H9 (cell line): ENCODE results near the gene FIGNL2. TPM values are rescaled to one million over a fixed set of nuclear protein-coding genes. Genes with fewer than 3 reads are reported as not detected.
"Not testable (repeated sequence)": the region's sequence is repeated elsewhere in the genome, so short reads cannot be mapped to it uniquely, and the experiment has no call there.

ENCODE experiments used
- DNase-seq: peaks from one replicate; pipeline ENCODE4 v3.0.0-alpha.2; 2017
- H2AFZ ChIP-seq: one replicate; pipeline ENCODE4 v1.6.1; 2013; ENCODE audit warnings: mild to moderate bottlenecking, low read length, control low read depth, moderate library complexity
- H2AK5ac ChIP-seq: 2 replicates; pipeline ENCODE4 v1.6.1; 2013; ENCODE audit warnings: low read length, control low read depth, mixed read lengths; ENCODE audit not compliant: insufficient read length
- H2BK120ac ChIP-seq: one replicate; pipeline ENCODE4 v1.6.1; 2013; ENCODE audit warnings: low read depth, mild to moderate bottlenecking, low read length, control low read depth, inconsistent platforms; ENCODE audit not compliant: poor library complexity, severe bottlenecking
- H2BK12ac ChIP-seq: 2 replicates; pipeline ENCODE4 v1.6.1; 2013; ENCODE audit warnings: low read length, control low read depth, mixed read lengths, low read depth; ENCODE audit not compliant: insufficient read length
- H2BK15ac ChIP-seq: 2 replicates; pipeline ENCODE4 v1.6.1; 2013; ENCODE audit warnings: low read depth, low read length, control low read depth
- H2BK20ac ChIP-seq: one replicate; pipeline ENCODE4 v1.6.1; 2013; ENCODE audit warnings: low read depth, mild to moderate bottlenecking, low read length, control low read depth, inconsistent platforms; ENCODE audit not compliant: poor library complexity, severe bottlenecking
- H2BK5ac ChIP-seq: 2 replicates; pipeline ENCODE4 v1.6.1; 2013; ENCODE audit warnings: low read length, control low read depth, mixed read lengths; ENCODE audit not compliant: insufficient read length
- H3K14ac ChIP-seq: 2 replicates; pipeline ENCODE4 v1.6.1; 2013; ENCODE audit warnings: low read length, control low read depth; ENCODE audit not compliant: insufficient read depth
- H3K18ac ChIP-seq: 2 replicates; pipeline ENCODE4 v1.6.1; 2013; ENCODE audit warnings: low read depth, mild to moderate bottlenecking, mixed read lengths, low read length, control low read depth; ENCODE audit not compliant: insufficient read length
- H3K23ac ChIP-seq: 2 replicates; pipeline ENCODE4 v1.6.1; 2013; ENCODE audit warnings: low read length, control low read depth, mixed read lengths, low read depth; ENCODE audit not compliant: insufficient read length
- H3K23me2 ChIP-seq: 2 replicates; pipeline ENCODE4 v1.6.1; 2013; ENCODE audit warnings: low read depth, mild to moderate bottlenecking, mixed read lengths, low read length, control low read depth; ENCODE audit not compliant: insufficient read length, poor library complexity, severe bottlenecking
- H3K27ac ChIP-seq: 2 replicates; pipeline ENCODE4 v1.5.1; 2013; ENCODE audit warnings: low read length, control low read depth, mixed read lengths, low read depth; ENCODE audit not compliant: insufficient read length
- H3K27me3 ChIP-seq: 2 replicates; pipeline ENCODE4 v1.6.1; 2013; ENCODE audit warnings: low read length, control low read depth, inconsistent platforms; ENCODE audit not compliant: insufficient read depth
- H3K4ac ChIP-seq: 2 replicates; pipeline ENCODE4 v1.6.1; 2013; ENCODE audit warnings: low read depth, mild to moderate bottlenecking, control low read depth, inconsistent platforms, low read length, moderate library complexity
- H3K4me1 ChIP-seq: 2 replicates; pipeline ENCODE4 v1.6.1; 2013; ENCODE audit warnings: low read length, control low read depth, inconsistent platforms; ENCODE audit not compliant: insufficient read depth
- H3K4me2 ChIP-seq: 2 replicates; pipeline ENCODE4 v1.6.1; 2013; ENCODE audit warnings: low read length, control low read depth, mixed read lengths; ENCODE audit not compliant: insufficient read length, insufficient read depth
- H3K56ac ChIP-seq: 2 replicates; pipeline ENCODE4 v1.6.1; 2013; ENCODE audit warnings: low read depth, mild to moderate bottlenecking, mixed read lengths, low read length, control low read depth; ENCODE audit not compliant: insufficient read length
- H3K79me1 ChIP-seq: 2 replicates; pipeline ENCODE4 v1.6.1; 2013; ENCODE audit warnings: low read depth, mild to moderate bottlenecking, moderate library complexity, low read length, control low read depth, inconsistent platforms; ENCODE audit not compliant: insufficient read depth, poor library complexity, severe bottlenecking
- H3K79me2 ChIP-seq: 2 replicates; pipeline ENCODE4 v1.6.1; 2013; ENCODE audit warnings: low read length, control low read depth, inconsistent platforms; ENCODE audit not compliant: insufficient read depth
- H3K9ac ChIP-seq: 2 replicates; pipeline ENCODE4 v1.6.1; 2013; ENCODE audit warnings: low read length, control low read depth, mixed read lengths; ENCODE audit not compliant: insufficient read length; ENCODE audit errors: extremely low read depth
- H3K9me3 ChIP-seq: one replicate; pipeline ENCODE4 v1.6.1; 2013; ENCODE audit warnings: low read depth, low read length, inconsistent platforms; ENCODE audit not compliant: control insufficient read depth
- H3T11ph ChIP-seq: one replicate; pipeline ENCODE4 v1.6.1; 2013; ENCODE audit warnings: mild to moderate bottlenecking, low read length, control low read depth, inconsistent platforms
- H4K20me1 ChIP-seq: one replicate; pipeline ENCODE4 v1.6.1; 2013; ENCODE audit not compliant: control insufficient read depth, insufficient read length, insufficient read depth
- H4K5ac ChIP-seq: 2 replicates; pipeline ENCODE4 v1.6.1; 2013; ENCODE audit warnings: low read depth, mild to moderate bottlenecking, mixed read lengths, low read length, control low read depth; ENCODE audit not compliant: insufficient read length
- H4K8ac ChIP-seq: replicated peaks from 2 replicates; pipeline ENCODE4 v1.6.1; 2013; ENCODE audit warnings: low read length, control low read depth, mixed read lengths, low read depth; ENCODE audit not compliant: insufficient read length
- H4K91ac ChIP-seq: 2 replicates; pipeline ENCODE4 v1.6.1; 2013; ENCODE audit warnings: low read depth, mild to moderate bottlenecking, moderate library complexity, mixed read lengths, low read length, control low read depth; ENCODE audit not compliant: insufficient read length
- H3K27ac Mint-ChIP-seq, 3 experiments: 2 replicates in 2 of 3; 3 replicates in 1 of 3; pipeline ENCODE4 v1.8.0; 2020 to 2021; ENCODE audit warnings: mixed read lengths in 3 of 3, mild to moderate bottlenecking in 1 of 3, moderate library complexity in 1 of 3
- H3K27me3 Mint-ChIP-seq: 2 replicates; pipeline ENCODE4 v1.8.0; 2021; ENCODE audit warnings: low read depth, mild to moderate bottlenecking, moderate library complexity, mixed read lengths
- H3K36me3 Mint-ChIP-seq, 3 experiments: 2 replicates in 2 of 3; 3 replicates in 1 of 3; pipeline ENCODE4 v1.8.0; 2020 to 2021; ENCODE audit warnings: low read depth in 3 of 3, mixed read lengths in 3 of 3; ENCODE audit not compliant: insufficient read depth in 1 of 3
- H3K4me1 Mint-ChIP-seq, 2 experiments: 2 replicates each; pipeline ENCODE4 v1.8.0; 2020; ENCODE audit warnings: mixed read lengths in 2 of 2
- H3K4me3 Mint-ChIP-seq, 2 experiments: 2 replicates in 1 of 2; 3 replicates in 1 of 2; pipeline ENCODE4 v1.8.0; 2020 to 2021; ENCODE audit warnings: mild to moderate bottlenecking in 2 of 2, mixed read lengths in 2 of 2, moderate library complexity in 1 of 2
- H3K9me3 Mint-ChIP-seq, 2 experiments: 2 replicates in 1 of 2; 3 replicates in 1 of 2; pipeline ENCODE4 v1.8.0; 2020; ENCODE audit warnings: mild to moderate bottlenecking in 2 of 2, mixed read lengths in 2 of 2, moderate library complexity in 1 of 2
- WGBS: extraction: QIAGEN DNeasy Blood & Tissue Kit; methylation state at CpG from one replicate; pipeline ENCODE4 v1.1.7; 2013; ENCODE audit warnings: missing lambda C conversion rate, low lambda C conversion rate, mixed read lengths; ENCODE audit not compliant: insufficient read length; ENCODE audit errors: extremely low coverage; 5-methylcytosine and 5-hydroxymethylcytosine counted together
- total RNA-seq: library from RNA; stranded (reverse); gene quantifications from 2 replicates; pipeline ENCODE4 v1.2.1, GENCODE V29; 2021
- TF ChIP-seq, protein P1 (sequence below): fragments of 200-600 bp; sonication (generic); conservative IDR thresholded peaks from 3 replicates; pipeline ENCODE4 v1.8.0; 2021; ENCODE audit warnings: antibody characterized with exemption, mild to moderate bottlenecking

The FIGNL2 gene
- total RNA-seq, 1 experiment from 2014 or later = 19.7 TPM

DNA sequence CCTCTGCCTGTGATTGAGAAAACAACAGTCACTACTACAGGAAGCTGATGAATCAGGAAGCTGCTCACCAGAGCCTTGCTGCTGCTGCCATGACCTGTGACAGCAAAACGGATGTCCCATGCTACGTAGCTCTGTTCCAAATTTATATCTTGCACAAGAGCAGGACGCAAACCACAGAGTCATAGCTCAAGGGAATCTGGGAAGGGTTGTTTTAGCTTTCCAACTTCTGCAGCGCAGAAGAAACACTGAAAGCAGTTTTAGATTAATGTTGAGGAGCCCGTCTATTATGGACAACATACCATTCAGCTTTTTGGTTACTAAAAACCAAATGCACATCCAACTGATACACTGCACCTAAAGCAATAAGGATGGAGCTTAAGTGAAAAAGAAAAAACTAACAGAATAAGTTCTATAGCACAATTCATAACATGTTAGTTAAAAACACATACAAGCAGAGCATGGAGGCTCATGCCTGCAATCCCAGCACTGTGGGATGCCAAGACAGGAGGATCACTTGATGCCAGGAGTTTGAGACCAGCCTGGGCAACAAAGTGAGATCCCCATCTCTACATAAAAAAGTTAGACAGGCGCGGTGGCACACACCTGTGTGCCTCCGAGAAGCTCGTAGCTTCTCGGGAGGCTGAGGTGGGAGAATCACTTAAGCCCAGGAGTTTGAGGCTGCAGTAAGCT, 37.6 kb upstream of the FIGNL2 start:
- Histone ChIP-seq H3K23me2 (no peaks in the 10 kb centered on the region), H3K56ac (no peak overlapping the region), H3T11ph (no peak overlapping the region), H3K4ac (no peak overlapping the region), H4K8ac (no peak overlapping the region), H2BK15ac (no peak overlapping the region), H3K23ac (no peak overlapping the region), H2AK5ac (no peak overlapping the region), H2BK20ac (no peak overlapping the region), H3K79me1 (no peaks in the 10 kb centered on the region), H3K4me2 (no peak overlapping the region), H3K9me3 (no peaks in the 10 kb centered on the region), H2BK5ac (no peak overlapping the region), H4K5ac (no peak overlapping the region), H3K27me3 (no peaks in the 10 kb centered on the region), H3K27ac (no peak overlapping the region), H2BK12ac (no peak overlapping the region), H3K4me1 (peaks cover 2% of the 10 kb centered on the region), H4K91ac (no peak overlapping the region), H3K79me2 (no peaks in the 10 kb centered on the region), H3K14ac (no peak overlapping the region), H2BK120ac (no peak overlapping the region), H3K9ac (no peak overlapping the region), H3K18ac (no peak overlapping the region), H4K20me1 (no peaks in the 10 kb centered on the region), H2AFZ (no peak overlapping the region)
- Mint-ChIP-seq H3K9me3 (no peaks in the 10 kb centered on the region), H3K27me3 (peaks cover 21% of the 10 kb centered on the region), H3K4me3 (no peak overlapping the region), H3K27ac (no peak overlapping the region), H3K36me3 (no peaks in the 10 kb centered on the region; a peak in 2 of 7 replicates), H3K4me1 (peaks cover 19 to 30% of the 10 kb centered on the region in 2 experiments)
- TF ChIP-seq, protein P1, sequence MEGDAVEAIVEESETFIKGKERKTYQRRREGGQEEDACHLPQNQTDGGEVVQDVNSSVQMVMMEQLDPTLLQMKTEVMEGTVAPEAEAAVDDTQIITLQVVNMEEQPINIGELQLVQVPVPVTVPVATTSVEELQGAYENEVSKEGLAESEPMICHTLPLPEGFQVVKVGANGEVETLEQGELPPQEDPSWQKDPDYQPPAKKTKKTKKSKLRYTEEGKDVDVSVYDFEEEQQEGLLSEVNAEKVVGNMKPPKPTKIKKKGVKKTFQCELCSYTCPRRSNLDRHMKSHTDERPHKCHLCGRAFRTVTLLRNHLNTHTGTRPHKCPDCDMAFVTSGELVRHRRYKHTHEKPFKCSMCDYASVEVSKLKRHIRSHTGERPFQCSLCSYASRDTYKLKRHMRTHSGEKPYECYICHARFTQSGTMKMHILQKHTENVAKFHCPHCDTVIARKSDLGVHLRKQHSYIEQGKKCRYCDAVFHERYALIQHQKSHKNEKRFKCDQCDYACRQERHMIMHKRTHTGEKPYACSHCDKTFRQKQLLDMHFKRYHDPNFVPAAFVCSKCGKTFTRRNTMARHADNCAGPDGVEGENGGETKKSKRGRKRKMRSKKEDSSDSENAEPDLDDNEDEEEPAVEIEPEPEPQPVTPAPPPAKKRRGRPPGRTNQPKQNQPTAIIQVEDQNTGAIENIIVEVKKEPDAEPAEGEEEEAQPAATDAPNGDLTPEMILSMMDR = no peak
- peak; percentile 44 for DNase-seq
- no CpG with 5 or more reads among the region's 10 CpGs for WGBS

DNA sequence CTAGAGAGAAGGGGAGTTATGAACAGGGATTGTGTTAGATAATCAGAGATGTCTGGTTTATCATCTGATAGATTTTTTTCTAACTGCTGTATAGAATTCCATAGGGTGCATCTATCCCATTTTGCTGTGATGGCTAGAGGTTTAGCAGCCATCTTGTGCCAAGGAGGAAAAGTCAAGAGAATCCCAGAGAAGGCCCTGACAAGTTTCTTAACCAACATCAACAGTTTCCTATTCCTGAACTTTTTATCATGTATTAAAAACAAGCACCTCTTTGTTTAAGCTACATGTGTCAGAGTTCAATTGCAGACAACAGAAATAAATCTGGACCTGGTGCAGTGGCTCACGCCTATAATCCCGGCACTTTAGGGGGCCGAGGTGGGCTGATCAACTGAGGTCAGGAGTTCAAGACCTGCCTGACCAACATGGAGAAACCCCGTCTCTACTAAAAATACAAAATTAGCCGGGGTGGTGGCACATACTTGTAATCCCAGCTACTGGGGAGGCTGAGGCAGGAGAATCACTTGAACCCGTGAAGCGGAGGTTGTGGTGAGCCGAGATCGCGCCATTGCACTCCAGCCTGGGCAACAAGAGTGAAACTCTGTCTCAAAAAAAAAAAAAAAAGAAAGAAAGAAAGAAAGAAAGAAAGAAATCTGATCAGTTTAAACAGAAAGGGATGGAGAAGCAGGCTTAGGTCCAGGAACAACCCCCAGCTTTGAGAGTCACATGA, 36.9 kb upstream of the FIGNL2 start:
- H3K27me3 Mint-ChIP-seq = peaks cover 21% of the 10 kb centered on the region
- not testable (repeated sequence) for H2AFZ ChIP-seq

More for the DNA sequence above, 36.9 kb upstream of the FIGNL2 start:
- H2BK12ac ChIP-seq, H2BK20ac ChIP-seq, H3K79me1 ChIP-seq, H3K4me1 ChIP-seq, H3K36me3 Mint-ChIP-seq, H2AK5ac ChIP-seq, H3K23ac ChIP-seq, H3T11ph ChIP-seq, H4K91ac ChIP-seq, H3K27ac ChIP-seq, H2BK120ac ChIP-seq, H3K9ac ChIP-seq, H4K8ac ChIP-seq, H3K79me2 ChIP-seq, H2BK15ac ChIP-seq, H3K9me3 ChIP-seq, H3K4me2 ChIP-seq, H4K5ac ChIP-seq, H3K27ac Mint-ChIP-seq, H3K27me3 ChIP-seq, H3K14ac ChIP-seq, H3K9me3 Mint-ChIP-seq, H2BK5ac ChIP-seq, H3K4me3 Mint-ChIP-seq, H4K20me1 ChIP-seq, H3K23me2 ChIP-seq, H3K4ac ChIP-seq, H3K18ac ChIP-seq, DNase-seq, H3K56ac ChIP-seq: not testable (repeated sequence)
- WGBS = no CpG with 5 or more reads among the region's 10 CpGs
- H3K4me1 Mint-ChIP-seq = peaks cover 19 to 30% of the 10 kb centered on the region in 2 experiments
